ENCODE measurements around the gene CYP46A1.
"Not testable (repeated sequence)": the region's sequence is repeated elsewhere in the genome, so short reads cannot be mapped to it uniquely, and the experiment has no call there.

CYP46A1 gene

GRCh38 chr14:99760817-99761216 is 76.7 kb downstream of the CYP46A1 start:
- no peak for DNase-seq (ENCODE audit: low read depth)
- TF ChIP-seq CTCF (IDR thresholded peaks at IDR 0.05; ENCODE audit: low read depth, low read length, missing control alignments), result no peak
- H3K4me3 ChIP-seq (ENCODE audit: low read depth, low read length), result no peak overlapping the region

DNA sequence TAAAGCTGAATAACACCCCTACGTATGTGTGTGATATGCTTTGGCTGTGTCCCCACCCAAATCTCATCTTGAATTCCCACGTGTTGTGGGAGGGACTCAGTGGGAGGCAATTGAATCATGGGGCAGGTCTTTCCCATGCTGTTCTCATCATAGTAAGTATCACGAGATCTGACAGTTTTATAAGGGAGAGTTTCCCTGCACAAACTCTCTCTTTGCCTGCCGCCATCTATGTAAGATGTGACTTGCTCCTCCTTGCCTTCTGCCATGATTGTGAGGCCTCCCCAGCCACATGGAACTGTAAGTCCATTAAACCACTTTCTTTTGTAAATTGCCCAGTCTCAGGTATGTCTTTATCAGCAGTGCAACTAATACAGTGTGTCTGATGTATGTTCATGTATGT is 78.8 kb downstream of the CYP46A1 start:
- not testable (repeated sequence) for H3K4me3 ChIP-seq (ENCODE audit: low read depth, low read length); DNase-seq (ENCODE audit: low read depth)

GRCh38 chr14:99763527-99764221 is 79.6 kb downstream of the CYP46A1 start:
- H3K4me3 ChIP-seq (ENCODE audit: low read depth, low read length), result no peak overlapping the region
- DNase-seq (ENCODE audit: low read depth), result no peak
- no peak for TF ChIP-seq CTCF (IDR thresholded peaks at IDR 0.05; ENCODE audit: low read depth, low read length, missing control alignments)

DNA sequence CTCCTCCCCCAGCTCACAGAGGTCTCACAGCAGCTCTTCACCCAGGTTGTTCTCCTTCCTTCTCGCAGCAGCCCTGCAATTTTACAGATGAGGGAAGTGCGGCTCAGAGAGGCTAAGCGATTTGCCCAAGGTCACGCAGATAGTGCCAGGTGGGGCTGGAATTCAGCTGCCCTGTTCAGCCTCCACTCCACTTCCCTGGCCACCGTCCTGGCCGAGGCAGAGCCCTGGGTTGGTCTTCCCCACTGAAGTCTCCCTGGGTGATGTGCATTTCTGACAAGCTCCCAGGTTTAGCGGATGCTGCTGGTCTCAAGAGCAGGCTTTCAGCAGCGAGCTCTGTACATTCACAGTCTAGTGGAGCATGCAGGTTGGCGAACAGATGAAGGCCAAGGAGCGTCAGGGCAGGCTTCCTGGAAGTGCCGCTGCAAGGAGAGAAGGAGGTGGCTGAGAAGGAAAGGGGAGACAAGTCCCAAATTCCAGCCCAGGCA is 80.2 kb downstream of the CYP46A1 start:
- DNase-seq (ENCODE audit: low read depth), result no peak
- no peak overlapping the region for H3K4me3 ChIP-seq (ENCODE audit: low read depth, low read length)
- no peak for TF ChIP-seq CTCF (IDR thresholded peaks at IDR 0.05; ENCODE audit: low read depth, low read length, missing control alignments)

- H3K4me3 ChIP-seq (ENCODE audit: low read depth, low read length), result no peak overlapping the region
- DNase-seq (ENCODE audit: low read depth), result no peak
- no peak for TF ChIP-seq CTCF (IDR thresholded peaks at IDR 0.05; ENCODE audit: low read depth, low read length, missing control alignments)
Observed at GRCh38 chr14:99768381-99768780, 84.3 kb downstream of the CYP46A1 start.

DNA sequence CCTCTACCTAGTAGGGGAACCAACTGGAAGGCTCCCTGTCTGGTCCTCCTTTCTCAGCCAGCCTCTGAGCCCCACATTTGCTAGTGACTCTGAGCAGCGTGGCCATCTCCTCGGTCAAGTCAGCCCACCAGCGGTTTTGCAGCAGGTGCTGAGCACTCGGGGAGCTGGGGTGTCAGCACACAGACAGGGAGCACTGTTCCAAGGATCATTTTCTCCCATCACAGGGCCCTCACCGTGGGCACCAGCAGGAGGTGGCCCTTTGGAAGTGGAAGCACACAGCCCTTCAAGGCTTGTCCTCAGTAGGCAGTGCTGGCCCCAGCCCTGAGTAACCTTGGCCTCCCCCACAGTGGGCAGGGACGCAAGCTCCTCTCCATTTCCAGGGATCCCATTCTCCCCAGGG is 85.0 kb downstream of the CYP46A1 start:
- no peak overlapping the region for H3K4me3 ChIP-seq (ENCODE audit: low read depth, low read length)
- DNase-seq (ENCODE audit: low read depth), result no peak
- no peak for TF ChIP-seq CTCF (IDR thresholded peaks at IDR 0.05; ENCODE audit: low read depth, low read length, missing control alignments)

DNA sequence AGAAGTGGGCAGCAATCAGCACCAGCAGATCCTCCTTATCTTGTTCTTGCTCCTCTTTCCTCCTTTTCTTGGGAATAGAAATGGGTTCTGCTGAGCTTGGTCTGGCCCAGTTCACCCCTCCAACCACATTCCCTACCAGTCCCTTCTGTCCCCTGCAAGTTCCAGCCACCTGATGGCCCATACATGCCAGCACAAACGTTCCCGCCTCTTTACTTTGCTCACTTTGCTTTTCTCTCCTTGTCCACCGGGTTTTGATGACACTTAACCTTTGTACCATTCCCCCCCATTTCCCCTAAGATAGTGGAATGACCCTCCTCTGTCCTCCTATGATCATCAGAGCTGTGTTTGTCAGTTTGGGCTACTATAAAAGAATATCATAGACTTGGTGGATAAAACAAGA is 85.7 kb downstream of the CYP46A1 start:
- TF ChIP-seq CTCF (IDR thresholded peaks at IDR 0.05; ENCODE audit: low read depth, low read length, missing control alignments), result no peak
- H3K4me3 ChIP-seq (ENCODE audit: low read depth, low read length), result no peak overlapping the region
- no peak for DNase-seq (ENCODE audit: low read depth)

All from GM12864 (cell line).